Testis (tissue), 2 donors: ENCODE data around the gene SERPINB3.

ENCODE experiments used
- POLR2A ChIP-seq: fragments of 450-650 bp; IDR thresholded peaks from one replicate; pipeline ENCODE4 v1.6.1; 2017; ENCODE audit warnings: antibody characterized with exemption, mild to moderate bottlenecking, moderate library complexity
- TF ChIP-seq, protein P1 (sequence below), 3 experiments: fragments of 450-650 bp in 2 of 3; fragments of 200-600 bp in 1 of 3; sonication (generic) in 1 of 3; IDR thresholded peaks; one replicate each; pipeline ENCODE4 v1.5.1; 2016 to 2019; ENCODE audit warnings: antibody characterized with exemption in 3 of 3, mild to moderate bottlenecking in 2 of 3, moderate library complexity in 1 of 3

DNA sequence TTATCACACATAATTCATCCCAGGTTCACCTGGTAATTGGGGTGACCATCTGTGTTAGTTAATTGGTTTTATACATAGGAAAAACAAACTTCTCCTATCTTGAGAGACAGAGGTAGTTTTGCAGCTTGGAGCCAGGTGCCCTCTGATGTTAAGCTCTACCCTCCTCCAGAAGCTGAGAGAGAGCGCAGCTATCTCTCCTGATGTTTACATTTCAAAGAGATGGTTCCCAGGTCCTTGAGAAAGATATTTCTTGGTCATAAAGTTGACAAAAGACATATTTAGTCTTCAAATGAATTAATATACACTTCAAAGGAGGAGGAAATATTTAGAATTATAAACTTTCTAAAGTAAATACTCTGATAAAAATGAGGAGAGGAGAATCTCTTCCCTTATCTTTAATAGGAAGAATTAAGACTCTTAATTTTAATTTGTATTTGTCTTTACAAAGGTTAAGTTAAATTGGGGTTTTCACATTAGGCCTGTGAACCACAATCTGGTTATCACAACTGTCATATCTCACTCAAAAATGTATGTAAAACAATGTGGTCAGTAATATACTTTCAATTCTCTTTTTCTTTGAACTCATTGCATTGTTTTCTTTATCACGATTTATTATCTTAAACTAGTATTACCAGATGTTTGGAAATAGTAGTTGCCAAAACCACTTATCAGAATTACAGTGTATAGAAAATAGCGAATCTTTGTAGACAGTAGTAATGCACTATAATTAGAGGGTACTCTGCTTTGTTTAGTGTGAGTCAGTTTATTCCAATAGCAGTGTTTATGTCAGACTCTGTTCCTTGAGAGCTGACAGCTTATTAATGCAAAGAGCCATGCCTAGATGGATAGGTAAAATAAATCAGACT, 44.4 kb downstream of the SERPINB3 start:
- TF ChIP-seq, protein P1, sequence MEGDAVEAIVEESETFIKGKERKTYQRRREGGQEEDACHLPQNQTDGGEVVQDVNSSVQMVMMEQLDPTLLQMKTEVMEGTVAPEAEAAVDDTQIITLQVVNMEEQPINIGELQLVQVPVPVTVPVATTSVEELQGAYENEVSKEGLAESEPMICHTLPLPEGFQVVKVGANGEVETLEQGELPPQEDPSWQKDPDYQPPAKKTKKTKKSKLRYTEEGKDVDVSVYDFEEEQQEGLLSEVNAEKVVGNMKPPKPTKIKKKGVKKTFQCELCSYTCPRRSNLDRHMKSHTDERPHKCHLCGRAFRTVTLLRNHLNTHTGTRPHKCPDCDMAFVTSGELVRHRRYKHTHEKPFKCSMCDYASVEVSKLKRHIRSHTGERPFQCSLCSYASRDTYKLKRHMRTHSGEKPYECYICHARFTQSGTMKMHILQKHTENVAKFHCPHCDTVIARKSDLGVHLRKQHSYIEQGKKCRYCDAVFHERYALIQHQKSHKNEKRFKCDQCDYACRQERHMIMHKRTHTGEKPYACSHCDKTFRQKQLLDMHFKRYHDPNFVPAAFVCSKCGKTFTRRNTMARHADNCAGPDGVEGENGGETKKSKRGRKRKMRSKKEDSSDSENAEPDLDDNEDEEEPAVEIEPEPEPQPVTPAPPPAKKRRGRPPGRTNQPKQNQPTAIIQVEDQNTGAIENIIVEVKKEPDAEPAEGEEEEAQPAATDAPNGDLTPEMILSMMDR (IDR thresholded peaks at IDR 0.05): no peak
- no peak for TF ChIP-seq POLR2A
